ENCODE measurements around the gene RYR3. TPM values are rescaled to one million over a fixed set of nuclear protein-coding genes. Genes with fewer than 3 reads are reported as not detected.

The RYR3 gene
- total RNA-seq, 2 experiments from 2014 or later, result not detected

- ChIA-PET CTCF (no interaction called here), POLR2A (no interaction called here)
Measured at GRCh38 chr15:33846142-33846541, 535.4 kb downstream of the RYR3 start.

- POLR2A ChIA-PET, result no interaction called here
- CTCF ChIA-PET, result no interaction called here
Measured at GRCh38 chr15:33846862-33847261, 536.1 kb downstream of the RYR3 start.

GRCh38 chr15:33848011-33848410 is 537.2 kb downstream of the RYR3 start:
- POLR2A ChIA-PET, result no interaction called here
- CTCF ChIA-PET, result no interaction called here

DNA sequence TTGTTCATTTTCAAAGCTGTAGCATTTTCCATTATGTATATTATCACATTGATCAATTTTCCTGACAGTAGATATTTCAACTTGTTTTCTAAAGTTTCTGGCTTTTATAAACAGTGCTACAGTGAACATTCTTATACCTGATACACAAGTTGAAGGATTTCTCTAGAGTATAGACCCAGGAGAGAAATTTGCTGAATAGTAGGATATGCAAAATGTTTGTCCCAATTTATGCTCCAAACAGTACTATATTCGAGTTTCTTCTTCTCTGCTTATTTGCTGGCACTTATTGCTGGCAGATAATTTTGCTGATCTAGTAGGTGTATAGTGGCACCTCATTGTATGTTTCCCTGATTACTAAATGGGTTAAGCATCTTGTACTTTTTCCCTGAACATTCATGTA is 540.3 kb downstream of the RYR3 start:
- POLR2A ChIA-PET, result no interaction called here
- CTCF ChIA-PET, result no interaction called here

- CTCF ChIA-PET, result no interaction called here
Measured at GRCh38 chr15:33852094-33852493, 541.3 kb downstream of the RYR3 start.

DNA sequence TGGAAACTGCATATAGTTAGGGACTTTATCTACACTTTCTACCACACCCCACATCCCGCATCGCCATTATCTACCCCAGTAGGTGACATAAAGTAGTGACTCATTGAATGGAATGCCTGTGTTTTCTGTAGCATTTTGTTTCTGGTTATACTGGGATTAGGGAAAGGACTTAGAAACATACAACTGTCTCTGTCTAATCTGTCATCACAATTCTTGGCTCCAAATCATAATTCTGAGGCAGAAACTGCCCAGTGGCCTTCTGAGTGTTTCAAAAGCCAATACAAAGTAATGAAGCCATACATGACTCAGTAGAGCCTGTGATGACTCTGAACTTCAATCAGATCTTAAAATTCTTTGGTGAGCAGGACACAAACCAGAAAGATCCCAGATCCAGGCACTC is 541.8 kb downstream of the RYR3 start:
- ChIA-PET POLR2A (no interaction called here), CTCF (no interaction called here)

More at GRCh38 chr15:33852094-33852493, 541.3 kb downstream of the RYR3 start:
- POLR2A ChIA-PET, result no interaction called here

- ChIA-PET POLR2A (no interaction called here), CTCF (no interaction called here)
Measured at GRCh38 chr15:33857726-33858125, 547.0 kb downstream of the RYR3 start.

DNA sequence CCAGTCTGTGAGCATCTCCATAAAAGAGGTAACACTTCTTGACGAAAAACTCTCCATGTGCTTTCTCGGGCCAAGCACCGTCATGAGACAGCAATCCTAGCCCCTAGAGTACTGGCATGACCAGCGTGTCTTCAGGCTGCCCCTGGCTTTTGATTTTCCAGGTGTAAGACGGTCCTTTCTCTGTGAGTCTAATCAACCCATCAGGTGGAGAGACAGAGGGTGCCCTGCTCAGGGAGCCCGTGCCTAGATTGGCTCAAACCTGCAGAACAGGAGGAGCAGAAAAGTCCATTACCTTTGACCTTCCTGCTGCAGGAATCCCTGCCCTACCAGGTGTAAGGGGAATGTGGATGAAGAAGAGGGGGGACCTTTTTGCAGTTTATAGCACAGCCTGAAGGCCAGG is 548.1 kb downstream of the RYR3 start:
- ChIA-PET CTCF (no interaction called here), POLR2A (no interaction called here)

GRCh38 chr15:33859992-33860545 is 549.3 kb downstream of the RYR3 start:
- ChIA-PET CTCF (no interaction called here), POLR2A (no interaction called here)

GRCh38 chr15:33860754-33861153 is 550.0 kb downstream of the RYR3 start:
- CTCF ChIA-PET, result no interaction called here
- POLR2A ChIA-PET, result no interaction called here

- ChIA-PET CTCF (no interaction called here), POLR2A (no interaction called here)
Measured at GRCh38 chr15:33864360-33865075, 553.8 kb downstream of the RYR3 start.

DNA sequence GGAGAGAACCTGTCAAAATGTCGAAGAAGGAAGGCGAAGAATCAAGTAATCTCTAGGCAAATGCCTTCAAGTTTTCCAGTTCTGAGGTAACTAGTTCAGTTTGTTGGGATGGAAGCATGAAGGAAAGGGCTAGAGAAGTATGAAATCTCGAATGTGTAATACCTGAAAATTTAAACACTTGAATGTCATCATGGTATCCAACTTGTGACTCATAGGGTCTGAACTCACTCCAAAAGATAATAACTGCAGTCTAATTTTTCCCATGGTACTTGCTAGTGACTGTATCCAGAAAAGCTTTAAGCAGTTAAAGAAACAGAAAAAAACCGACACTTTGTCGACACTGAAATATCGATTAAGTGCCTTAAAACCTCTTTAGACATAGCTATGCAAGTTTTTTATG is 554.6 kb downstream of the RYR3 start:
- ChIA-PET POLR2A (no interaction called here), CTCF (no interaction called here)

- POLR2A ChIA-PET, result no interaction called here
- CTCF ChIA-PET, result no interaction called here
Measured at GRCh38 chr15:33866101-33866737, 555.5 kb downstream of the RYR3 start.

DNA sequence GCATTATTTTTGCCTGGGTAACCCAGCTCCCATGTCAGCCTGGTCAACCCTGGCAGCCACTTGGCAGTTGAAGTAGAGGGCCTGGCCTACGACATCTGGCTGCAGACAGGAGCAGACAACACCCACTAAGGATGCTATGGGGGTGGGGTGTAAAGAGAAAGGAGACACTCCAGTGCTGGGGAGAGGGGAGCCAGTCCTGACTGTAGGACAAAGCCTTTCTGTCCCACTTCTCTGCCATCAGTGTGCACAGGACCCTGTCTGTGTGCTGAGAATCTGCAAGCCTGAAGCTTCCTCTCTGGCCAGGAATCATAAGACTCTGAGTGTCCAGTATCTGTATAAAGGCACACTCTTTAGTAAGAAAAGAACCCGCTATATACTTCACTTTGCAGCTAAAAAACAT is 561.2 kb downstream of the RYR3 start:
- CTCF ChIA-PET, result no interaction called here
- POLR2A ChIA-PET, result no interaction called here

DNA sequence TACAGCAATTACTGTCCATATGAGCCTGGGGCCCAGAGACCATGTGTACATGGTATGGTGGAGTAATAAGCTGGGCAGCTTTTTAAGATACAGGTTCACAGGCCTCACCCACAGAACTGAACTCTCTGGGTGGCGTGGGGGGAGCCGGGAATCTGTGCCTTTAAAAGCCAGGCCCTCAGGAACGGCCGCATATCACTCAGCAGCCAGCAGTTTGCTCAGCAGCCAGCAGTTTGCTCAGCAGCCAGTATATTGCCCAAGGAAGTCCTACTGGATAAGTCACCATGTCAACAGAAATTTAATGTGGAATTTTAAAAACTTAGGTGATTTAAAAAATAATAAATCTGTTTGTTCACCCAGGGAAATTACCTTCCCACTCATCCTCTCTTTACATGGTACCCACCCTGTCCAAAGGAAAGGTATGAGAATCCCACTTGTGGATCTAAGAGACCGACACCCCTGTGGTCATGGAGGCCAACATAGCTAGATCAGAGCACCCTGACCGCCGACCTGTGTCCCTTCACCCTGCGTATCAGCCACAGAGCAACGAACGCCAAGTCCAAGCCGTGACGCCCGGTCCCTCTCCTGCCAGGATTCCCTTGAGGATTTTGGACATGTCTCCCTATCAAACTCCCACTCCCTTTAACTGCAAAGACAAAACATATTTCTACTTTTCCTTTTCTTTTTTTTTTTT is 561.8 kb downstream of the RYR3 start:
- ChIA-PET POLR2A (no interaction called here), CTCF (no interaction called here)

- POLR2A ChIA-PET, result no interaction called here
- CTCF ChIA-PET, result no interaction called here
Measured at GRCh38 chr15:33874156-33874555, 563.4 kb downstream of the RYR3 start.

DNA sequence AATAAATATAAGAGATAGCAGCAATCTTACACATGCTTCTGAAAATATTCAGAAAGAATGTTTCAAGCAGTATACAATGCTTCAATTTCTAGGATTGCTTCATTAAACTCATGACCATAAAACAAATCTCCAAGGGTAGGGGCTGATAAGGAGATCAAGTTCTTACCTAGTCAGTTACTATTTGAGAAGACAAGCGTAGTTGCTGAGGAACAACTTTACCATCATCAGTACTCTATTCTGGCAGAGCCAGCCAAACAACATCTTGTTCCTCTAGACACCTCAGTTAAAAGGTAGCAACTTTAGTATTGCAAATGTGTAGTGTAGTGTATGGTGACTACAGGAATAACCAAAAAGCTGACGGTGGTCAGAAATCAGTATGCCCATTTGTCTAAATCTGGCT is 572.2 kb downstream of the RYR3 start:
- ChIA-PET POLR2A (no interaction called here), CTCF (interaction anchor here (0.6 kb wide), 1 partner anchor 22 kb away, joined by 3 read pairs; no protein-coding TSS in a partner anchor)

GRCh38 chr15:33888176-33888575 is 577.4 kb downstream of the RYR3 start:
- ChIA-PET CTCF (no interaction called here), POLR2A (no interaction called here)

DNA sequence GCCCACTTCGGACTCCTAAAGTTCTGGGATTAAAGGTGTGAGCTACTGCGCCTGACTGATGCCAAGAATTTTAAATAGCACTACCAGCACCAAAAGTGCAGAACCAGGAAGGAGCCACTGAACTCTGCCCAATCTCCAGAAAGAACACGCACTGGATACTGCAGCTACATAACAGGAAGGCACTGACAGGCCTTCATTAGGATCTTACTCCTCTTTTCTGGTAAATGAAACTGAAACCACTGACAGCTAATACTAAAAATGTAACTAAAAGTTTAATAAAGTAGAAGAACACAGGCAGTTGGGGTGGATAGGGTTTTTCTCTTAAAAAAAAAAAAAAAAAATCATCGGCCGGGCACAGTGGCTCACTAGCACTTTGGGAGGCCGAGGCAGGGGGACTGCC is 583.4 kb downstream of the RYR3 start:
- POLR2A ChIA-PET, result no interaction called here
- CTCF ChIA-PET, result no interaction called here

- ChIA-PET POLR2A (no interaction called here), CTCF (no interaction called here)
Measured at GRCh38 chr15:33902043-33902442, 591.3 kb downstream of the RYR3 start.

DNA sequence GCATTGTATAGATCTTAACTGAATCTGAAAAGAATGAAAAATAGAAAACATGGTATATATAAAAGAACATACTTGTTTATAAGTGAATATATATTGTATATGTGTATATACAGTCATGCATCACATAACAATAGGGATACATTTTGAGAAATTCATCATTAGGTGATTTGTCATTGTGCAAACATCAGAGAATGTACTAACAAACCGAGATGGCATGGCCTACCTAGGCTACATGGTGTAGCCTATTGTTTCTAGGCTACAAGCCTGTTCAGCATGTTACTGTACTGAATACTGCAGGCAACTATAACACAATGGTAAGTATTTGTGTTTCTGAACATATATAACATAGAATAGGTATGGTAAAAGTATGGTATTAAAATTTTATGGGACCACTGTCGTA is 592.9 kb downstream of the RYR3 start:
- ChIA-PET CTCF (no interaction called here), POLR2A (no interaction called here)
